ENCODE measurements around the gene GORASP2.

- no peak for TF ChIP-seq CTCF (IDR thresholded peaks at IDR 0.05; ENCODE audit: low read length)
- no peak for TF ChIP-seq EZH2 (optimal IDR thresholded peaks at IDR 0.05; ENCODE audit: low read depth, low read length)
- TF ChIP-seq EZH2phosphoT487 (IDR thresholded peaks at IDR 0.05; ENCODE audit: low read length), result no peak
Observed at GRCh38 chr2:171013851-171014250, 84.8 kb downstream of the GORASP2 start.

Measured in MM.1S (cell line).